Stimulated activated CD4-positive, alpha-beta T cell treated with anti-CD3 and anti-CD28 coated beads, Interleukin-1b, Interleukin-23, amount 100 ng/mL, for 48 hours (primary cell): ENCODE results near the gene ZIC2.
"Not testable (repeated sequence)": the region's sequence is repeated elsewhere in the genome, so short reads cannot be mapped to it uniquely, and the experiment has no call there.

Experiments used
- DNase-seq: peaks from one replicate; pipeline ENCODE4 v3.0.0-alpha.2; 2020

Gene ZIC2

GRCh38 chr13:99981735-99982035, at the start of gene ZIC2:
Gene ZIC2, plus strand, starts transcription at chr13:99981784. Its CDS starts 281 bp downstream, at chr13:99982065.
- DNase-seq = no peak

DNA sequence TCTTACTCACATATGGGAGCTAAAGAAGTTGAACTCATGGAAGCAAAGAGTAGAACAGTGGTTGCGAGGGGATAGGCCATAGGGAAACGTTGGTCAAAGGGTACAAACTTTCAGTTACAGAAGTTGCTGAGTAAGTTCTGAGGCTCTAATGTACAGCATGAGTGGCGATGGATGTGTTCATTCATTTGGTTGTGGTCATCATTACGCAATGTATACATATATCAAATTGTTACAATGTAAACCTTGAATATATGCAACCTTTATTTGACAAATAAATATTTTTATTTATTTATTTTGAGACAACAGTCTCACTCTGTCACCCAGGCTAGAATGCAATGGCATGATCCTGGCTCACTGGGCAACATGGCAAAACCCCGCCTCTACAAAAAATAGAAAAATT, 48.7 kb upstream of the ZIC2 start:
- DNase-seq = no peak

GRCh38 chr13:99935772-99936171, 45.8 kb upstream of the ZIC2 start:
- DNase-seq = no peak

DNA sequence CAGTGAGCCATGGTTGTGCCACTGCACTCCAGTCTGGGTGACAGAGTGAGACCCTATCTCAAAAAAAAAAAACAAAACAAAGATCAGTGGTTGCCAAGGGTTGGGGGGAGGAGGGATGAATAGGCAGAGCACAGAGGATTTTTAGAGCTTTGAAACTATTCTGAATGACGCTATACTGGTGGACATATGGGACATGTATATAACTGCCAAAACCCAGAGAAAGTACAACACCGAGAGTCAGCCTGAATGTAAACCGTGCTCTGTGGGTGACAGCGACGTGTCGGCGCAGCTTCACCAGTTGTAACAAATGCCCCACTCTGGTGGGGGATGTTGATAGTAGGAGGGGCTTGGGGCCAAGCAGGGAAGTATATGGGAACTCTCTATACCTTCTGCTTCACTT, 42.9 kb upstream of the ZIC2 start:
- no peak for DNase-seq

GRCh38 chr13:99941086-99941485, 40.5 kb upstream of the ZIC2 start:
- DNase-seq = no peak

GRCh38 chr13:99941911-99942310, 39.7 kb upstream of the ZIC2 start:
- DNase-seq = no peak

GRCh38 chr13:99944102-99944501, 37.5 kb upstream of the ZIC2 start:
- no peak for DNase-seq

DNA sequence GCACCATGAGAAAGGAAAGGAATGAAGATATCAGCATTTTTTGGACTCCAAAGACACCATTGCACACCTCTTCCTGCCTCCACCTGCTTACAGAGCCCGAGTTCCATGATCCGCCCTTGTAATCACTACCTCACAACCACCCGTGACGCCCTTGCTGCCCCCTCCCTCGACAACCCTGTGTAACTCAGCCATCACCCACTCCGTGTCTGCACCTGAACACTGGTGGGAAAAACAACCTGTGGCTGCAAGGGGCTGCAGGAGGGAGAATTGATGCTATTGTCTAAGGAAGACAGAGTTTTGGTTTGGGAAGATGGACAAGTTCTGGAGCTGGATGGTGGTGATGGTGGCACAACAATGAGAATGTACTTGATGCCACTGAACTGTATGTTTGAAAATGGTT, 37.0 kb upstream of the ZIC2 start:
- no peak for DNase-seq

DNA sequence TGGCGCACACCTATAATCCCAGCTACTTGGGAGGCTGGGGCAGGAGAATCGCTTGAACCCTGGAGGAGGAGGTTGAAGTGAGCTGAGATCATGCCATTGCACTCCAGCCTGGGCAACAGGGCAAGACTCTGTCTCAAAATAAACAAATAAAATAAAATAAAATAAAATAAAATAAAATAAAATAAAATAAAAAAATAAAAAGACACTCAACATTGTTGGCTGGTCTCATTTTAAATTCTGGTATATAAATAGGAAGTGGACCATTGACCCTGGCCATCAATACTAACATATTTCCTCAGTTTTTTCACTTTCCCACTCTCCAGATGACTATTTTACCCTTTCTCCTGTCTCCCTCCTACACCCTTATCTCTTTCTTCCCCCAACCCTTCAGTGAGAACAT, 36.1 kb upstream of the ZIC2 start:
- DNase-seq = not testable (repeated sequence)

DNA sequence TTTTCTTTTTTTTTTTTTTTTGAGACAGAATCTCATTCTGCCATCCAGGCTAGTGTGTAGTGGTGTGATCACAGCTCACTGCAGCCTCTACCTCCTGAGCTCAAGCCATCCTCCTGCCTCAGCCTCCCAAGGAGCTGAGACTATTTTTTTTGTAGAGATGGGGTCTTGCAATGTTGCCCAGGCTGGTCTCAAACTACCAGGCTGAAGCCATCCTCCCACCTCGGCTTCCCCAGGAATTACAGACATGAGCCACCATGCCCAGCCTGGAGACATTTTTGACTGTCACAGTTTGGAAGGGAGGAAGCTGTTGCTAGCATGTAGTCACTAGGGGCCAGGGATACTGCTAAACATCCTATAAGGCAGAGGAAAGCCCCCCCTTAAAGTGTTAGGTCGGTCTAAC, 33.9 kb upstream of the ZIC2 start:
- DNase-seq = no peak

DNA sequence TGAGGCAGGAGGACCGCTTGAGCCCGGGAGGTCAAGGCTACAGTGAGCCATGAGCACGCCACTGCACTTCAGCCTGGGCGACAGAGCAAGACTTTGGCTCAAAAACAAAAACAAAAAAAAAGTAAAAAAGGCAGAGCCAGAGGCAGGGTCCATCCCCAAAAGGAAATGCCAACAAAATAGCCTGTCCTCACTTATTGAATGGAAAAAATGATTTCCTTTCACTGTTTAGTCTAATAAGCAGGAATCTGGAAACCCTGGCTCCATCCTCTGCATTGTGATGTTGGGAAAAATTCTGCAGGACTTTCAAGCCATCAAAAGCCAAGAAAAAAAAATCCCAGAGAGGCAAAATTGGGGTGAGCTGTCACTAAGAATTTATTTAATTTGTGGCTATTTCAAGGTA, 33.2 kb upstream of the ZIC2 start:
- no peak for DNase-seq

DNA sequence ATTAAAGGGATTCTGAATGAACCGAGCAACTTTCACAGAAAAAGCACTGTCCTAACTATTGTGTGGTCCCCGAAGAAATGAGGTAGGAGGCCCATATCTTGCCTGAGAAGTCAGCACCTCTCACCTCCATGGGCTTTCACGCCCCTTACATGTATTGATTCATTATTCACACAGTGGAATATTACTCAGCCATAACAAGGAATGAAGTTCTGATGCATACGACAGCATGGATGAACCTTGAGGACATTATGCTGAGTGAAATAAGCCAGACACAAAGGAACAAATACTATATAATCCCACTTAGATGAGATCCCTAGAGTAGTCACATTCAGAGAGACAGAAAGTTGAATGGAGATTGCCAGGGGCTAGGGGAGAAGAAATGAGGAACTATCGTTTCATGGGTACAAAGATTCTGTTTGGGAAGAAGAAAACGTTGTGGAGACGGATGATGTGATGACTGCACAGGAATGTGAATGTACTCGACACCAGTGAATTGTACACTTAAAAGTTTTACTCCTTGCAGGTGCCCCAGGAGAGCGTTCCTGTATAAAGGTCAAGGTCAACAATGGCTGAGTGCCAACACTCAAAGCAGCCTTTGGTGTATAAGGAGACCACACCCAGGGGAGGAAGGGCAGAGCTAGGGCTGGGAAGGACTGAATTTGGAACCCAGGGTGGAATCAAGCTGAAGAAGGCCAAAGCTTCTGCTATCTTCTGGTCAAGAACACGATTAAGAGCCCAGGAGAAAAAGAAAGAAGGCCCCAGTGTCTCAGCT, 32.5 kb upstream of the ZIC2 start:
- DNase-seq = no peak

- no peak for DNase-seq
Measured at GRCh38 chr13:99949679-99950413, 31.7 kb upstream of the ZIC2 start.

DNA sequence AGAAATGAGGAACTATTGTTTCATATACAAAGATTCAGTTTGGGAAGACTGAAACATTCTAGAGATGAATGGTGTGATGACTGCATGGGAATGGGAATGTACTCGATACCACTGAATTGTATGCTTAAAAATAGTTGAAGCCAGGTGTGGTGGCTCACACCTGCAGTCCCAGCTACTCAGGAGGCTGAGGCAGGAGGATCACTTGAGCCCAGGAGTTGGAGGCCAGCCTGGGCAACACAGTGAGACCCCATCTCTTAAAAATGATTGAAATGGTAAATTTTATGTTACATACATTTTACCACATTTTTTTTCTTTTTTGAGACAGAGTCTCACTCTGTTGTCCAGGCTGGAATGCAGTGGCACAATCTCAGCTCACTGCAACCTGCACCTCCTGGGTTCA, 29.9 kb upstream of the ZIC2 start:
- DNase-seq = not testable (repeated sequence)

DNA sequence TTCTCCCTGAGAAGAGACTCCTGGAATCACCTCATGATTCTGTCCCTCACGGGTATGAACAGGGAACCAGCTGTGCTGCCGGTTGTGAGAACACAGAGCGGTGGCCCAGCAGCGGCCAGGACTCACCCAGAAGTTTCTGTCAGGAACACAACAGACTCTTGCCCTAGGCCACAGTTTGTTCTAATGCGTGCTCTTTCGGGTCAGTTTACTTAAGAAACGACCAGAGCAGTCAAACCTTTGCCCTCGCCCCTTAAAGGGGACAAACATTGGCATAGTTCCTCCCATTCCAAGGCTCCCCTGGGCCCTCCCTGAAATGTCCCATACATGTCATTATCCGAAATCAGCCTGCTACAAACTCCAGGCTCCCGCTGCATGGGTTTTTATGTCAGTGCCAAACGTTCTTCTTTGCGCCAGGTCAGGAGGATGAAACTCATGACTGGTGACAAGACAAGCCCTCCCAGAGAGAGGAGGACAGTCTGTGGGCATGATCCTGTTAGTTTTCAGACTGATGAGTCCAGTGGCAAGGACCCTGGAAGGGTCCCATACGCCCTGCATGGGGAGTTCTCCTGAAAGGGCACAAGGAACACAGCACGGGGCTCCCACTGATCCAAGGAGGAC, 28.3 kb upstream of the ZIC2 start:
- no peak for DNase-seq

GRCh38 chr13:99955107-99955746, 26.4 kb upstream of the ZIC2 start:
- no peak for DNase-seq

- DNase-seq = no peak
Measured at GRCh38 chr13:99955747-99956472, 25.7 kb upstream of the ZIC2 start.

DNA sequence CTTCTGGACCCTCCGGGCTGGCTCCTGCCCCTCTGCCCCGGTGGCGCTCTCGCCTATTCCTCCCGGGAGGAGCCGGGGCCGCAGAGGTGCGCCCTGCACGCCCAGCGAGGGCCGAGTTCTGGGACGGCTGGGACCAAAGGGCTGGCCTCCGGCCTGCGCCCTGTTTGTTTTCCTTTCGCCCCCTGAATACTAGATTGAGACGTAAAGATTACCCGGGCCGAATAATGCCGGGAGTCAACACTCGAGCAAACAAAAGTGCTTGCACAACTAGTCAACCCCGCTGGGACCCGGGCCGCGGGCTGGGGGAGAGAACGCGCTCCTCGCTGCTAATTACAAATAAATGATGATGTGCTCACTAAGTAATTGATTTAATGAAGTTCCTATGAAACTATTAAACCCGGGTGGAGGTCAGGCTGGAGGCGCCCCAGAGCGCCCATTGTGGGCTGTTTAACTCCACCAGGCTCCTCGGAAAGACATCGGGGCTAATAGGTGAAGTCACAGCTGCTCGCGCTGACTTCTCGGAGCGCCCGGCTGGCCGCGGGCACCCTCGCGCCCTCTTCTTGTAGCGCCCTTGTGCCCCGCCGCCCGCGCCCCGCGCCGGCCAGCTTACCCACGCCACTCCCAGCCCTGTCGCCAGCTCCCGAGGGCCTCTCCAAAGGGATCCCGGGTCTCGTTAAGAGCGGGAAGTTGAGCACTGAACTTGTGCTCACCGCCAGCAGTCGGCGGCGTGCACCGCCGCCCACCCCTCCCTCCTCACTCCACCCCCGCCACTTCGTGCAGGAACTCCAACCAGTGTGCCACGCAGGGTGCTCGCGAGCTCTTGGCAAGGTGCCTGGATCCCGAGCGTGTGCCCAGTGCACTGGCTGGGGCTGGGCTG, 24.9 kb upstream of the ZIC2 start:
- no peak for DNase-seq

GRCh38 chr13:99958406-99959126, 23.0 kb upstream of the ZIC2 start:
- no peak for DNase-seq

- DNase-seq = no peak
Measured at GRCh38 chr13:99959127-99959539, 22.5 kb upstream of the ZIC2 start.

GRCh38 chr13:99959540-99960230, 21.9 kb upstream of the ZIC2 start:
- no peak for DNase-seq
